Neural crest cell (in vitro differentiated cells): ENCODE data around the gene OR8B3. TPM values are rescaled to one million over a fixed set of nuclear protein-coding genes. Genes with fewer than 3 reads are reported as not detected.
"Not testable (repeated sequence)": the region's sequence is repeated elsewhere in the genome, so short reads cannot be mapped to it uniquely, and the experiment has no call there.

ENCODE experiments used
- DNase-seq: peaks from one replicate; pipeline ENCODE4 v3.0.0; 2021; ENCODE audit warnings: low read depth, mixed read lengths, low spot score
- H3K27ac Mint-ChIP-seq: one replicate; pipeline ENCODE4 v1.8.0; 2021; ENCODE audit warnings: mild to moderate bottlenecking, mixed read lengths; ENCODE audit not compliant: unreplicated experiment
- H3K27me3 Mint-ChIP-seq: 2 replicates; pipeline ENCODE4 v1.8.0; 2021; ENCODE audit warnings: low read depth, mild to moderate bottlenecking, mixed read lengths
- H3K36me3 Mint-ChIP-seq: 2 replicates; pipeline ENCODE4 v1.8.0; 2021; ENCODE audit warnings: low read depth, mild to moderate bottlenecking, mixed read lengths
- H3K4me1 Mint-ChIP-seq: 2 replicates; pipeline ENCODE4 v1.8.0; 2021; ENCODE audit warnings: mixed read lengths
- H3K4me3 Mint-ChIP-seq: one replicate; pipeline ENCODE4 v1.8.0; 2021; ENCODE audit warnings: mild to moderate bottlenecking, mixed read lengths
- H3K9me3 Mint-ChIP-seq: 2 replicates; pipeline ENCODE4 v1.8.0; 2021; ENCODE audit warnings: mixed read lengths
- CTCF ChIP-seq: fragments of 200-600 bp; sonication (generic); conservative IDR thresholded peaks from 2 replicates; pipeline ENCODE4 v1.5.0; 2021; ENCODE audit warnings: antibody characterized with exemption, mild to moderate bottlenecking
- total RNA-seq: library from RNA; stranded (reverse); gene quantifications from 2 replicates; pipeline ENCODE4 v1.2.1, GENCODE V29; 2021

OR8B3 gene
- total RNA-seq, 1 donor from 2014 or later, result not detected

- no peak for DNase-seq
- Mint-ChIP-seq H3K4me1 (no peaks in the 10 kb centered on the region), H3K9me3 (peaks cover 6% of the 10 kb centered on the region), H3K4me3 (no peak within 1 kb of the TSS), H3K27ac (peak within 1 kb of the TSS; percentile 44), H3K36me3 (no peaks in the 10 kb centered on the region), H3K27me3 (peaks cover 2% of the 10 kb centered on the region)
- no peak for TF ChIP-seq CTCF
Measured at GRCh38 chr11:124424384-124424921, 25.6 kb upstream of the OR8B3 start, which contains the start of gene OR8B4. TSS of gene OR8B4 (minus strand) at chr11:124424871. CDS start at chr11:124424871, 0 bp downstream.

- H3K4me3 Mint-ChIP-seq, result no peak overlapping the region
- no peaks in the 10 kb centered on the region for H3K36me3 Mint-ChIP-seq
- H3K27me3 Mint-ChIP-seq, result peaks cover 12% of the 10 kb centered on the region
- no peak overlapping the region for H3K27ac Mint-ChIP-seq
- no peaks in the 10 kb centered on the region for H3K4me1 Mint-ChIP-seq
- TF ChIP-seq CTCF, result no peak
- no peak for DNase-seq
- H3K9me3 Mint-ChIP-seq, result no peaks in the 10 kb centered on the region
Measured at GRCh38 chr11:124421043-124421442, 22.2 kb upstream of the OR8B3 start.

- peaks cover 38% of the 10 kb centered on the region for H3K27me3 Mint-ChIP-seq
Measured at GRCh38 chr11:124415356-124415923, 16.6 kb upstream of the OR8B3 start.

GRCh38 chr11:124409906-124410305 lies 11.1 kb upstream of the OR8B3 start:
- no peak for DNase-seq
- TF ChIP-seq CTCF, result no peak
- H3K9me3 Mint-ChIP-seq, result no peaks in the 10 kb centered on the region
- H3K27me3 Mint-ChIP-seq, result peaks cover 38% of the 10 kb centered on the region
- no peaks in the 10 kb centered on the region for H3K4me1 Mint-ChIP-seq
- H3K27ac Mint-ChIP-seq, result no peak overlapping the region
- H3K36me3 Mint-ChIP-seq, result no peaks in the 10 kb centered on the region
- no peak overlapping the region for H3K4me3 Mint-ChIP-seq

More at GRCh38 chr11:124415356-124415923, 16.6 kb upstream of the OR8B3 start:
- no peak overlapping the region for H3K4me3 Mint-ChIP-seq
- peak; percentile 77 for TF ChIP-seq CTCF
- H3K36me3 Mint-ChIP-seq, result no peaks in the 10 kb centered on the region
- no peak overlapping the region for H3K27ac Mint-ChIP-seq
- H3K4me1 Mint-ChIP-seq, result no peaks in the 10 kb centered on the region
- DNase-seq, result no peak
- no peaks in the 10 kb centered on the region for H3K9me3 Mint-ChIP-seq

GRCh38 chr11:124405581-124405980 lies 6.8 kb upstream of the OR8B3 start:
- Mint-ChIP-seq H3K4me3 (no peak overlapping the region), H3K27ac (no peak overlapping the region), H3K4me1 (no peaks in the 10 kb centered on the region), H3K27me3 (peaks cover 13% of the 10 kb centered on the region), H3K36me3 (no peaks in the 10 kb centered on the region), H3K9me3 (peaks cover 4% of the 10 kb centered on the region)
- DNase-seq, result no peak
- TF ChIP-seq CTCF, result no peak

GRCh38 chr11:124403186-124403585 lies 4.4 kb upstream of the OR8B3 start:
- H3K27ac Mint-ChIP-seq, H3K27me3 Mint-ChIP-seq, H3K36me3 Mint-ChIP-seq, H3K4me3 Mint-ChIP-seq, H3K4me1 Mint-ChIP-seq, DNase-seq, H3K9me3 Mint-ChIP-seq: not testable (repeated sequence)
